ENCODE results near the gene EDIL3.

GRCh38 chr5:84265739-84266550 is 118.7 kb downstream of the EDIL3 start:
- no peak for TF ChIP-seq POLR2AphosphoS5 (IDR thresholded peaks at IDR 0.05; ENCODE audit: low read depth, low read length)
- TF ChIP-seq POLR2A (IDR thresholded peaks at IDR 0.05; ENCODE audit: low read depth, low read length), result no peak
- no peak for TF ChIP-seq TAF1 (IDR thresholded peaks at IDR 0.05; ENCODE audit: borderline replicate concordance, low read depth, low read length)
